Measurements from ENCODE around the gene MTHFR.

Gene MTHFR

DNA sequence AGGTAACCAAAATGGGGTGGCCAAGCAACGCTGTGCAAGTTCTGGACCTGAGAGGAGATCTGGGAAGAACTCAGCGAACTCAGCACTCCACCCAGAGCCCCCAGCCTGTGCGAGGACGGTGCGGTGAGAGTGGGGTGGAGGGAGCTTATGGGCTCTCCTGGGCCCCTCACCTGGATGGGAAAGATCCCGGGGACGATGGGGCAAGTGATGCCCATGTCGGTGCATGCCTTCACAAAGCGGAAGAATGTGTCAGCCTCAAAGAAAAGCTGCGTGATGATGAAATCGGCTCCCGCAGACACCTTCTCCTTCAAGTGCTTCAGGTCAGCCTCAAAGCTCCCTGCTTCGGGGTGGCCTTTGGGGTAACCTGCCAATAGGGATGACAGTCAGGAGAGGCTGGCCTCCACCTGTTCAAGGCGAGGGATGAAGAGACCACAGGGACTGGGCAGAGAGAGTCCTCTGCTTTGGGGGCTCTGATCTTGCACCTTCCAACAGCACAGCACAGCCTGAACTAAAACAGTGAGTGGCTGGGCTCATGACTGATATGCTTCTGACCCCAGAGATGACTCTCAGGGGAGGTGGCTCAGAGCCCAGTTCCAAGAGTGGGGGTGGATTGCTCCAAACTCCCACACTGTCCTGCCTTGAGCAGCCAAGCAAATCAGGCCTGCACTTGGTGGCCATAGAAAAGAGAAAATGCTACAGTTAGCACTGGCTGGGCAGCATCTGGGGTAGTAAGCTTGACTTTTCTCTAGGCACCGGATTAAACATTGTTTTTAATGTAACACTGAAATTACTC, 9.5 kb downstream of the MTHFR start:
- no peak for DNase-seq

- DNase-seq, result no peak
Observed at GRCh38 chr1:11795238-11795890, 10.4 kb downstream of the MTHFR start.

DNA sequence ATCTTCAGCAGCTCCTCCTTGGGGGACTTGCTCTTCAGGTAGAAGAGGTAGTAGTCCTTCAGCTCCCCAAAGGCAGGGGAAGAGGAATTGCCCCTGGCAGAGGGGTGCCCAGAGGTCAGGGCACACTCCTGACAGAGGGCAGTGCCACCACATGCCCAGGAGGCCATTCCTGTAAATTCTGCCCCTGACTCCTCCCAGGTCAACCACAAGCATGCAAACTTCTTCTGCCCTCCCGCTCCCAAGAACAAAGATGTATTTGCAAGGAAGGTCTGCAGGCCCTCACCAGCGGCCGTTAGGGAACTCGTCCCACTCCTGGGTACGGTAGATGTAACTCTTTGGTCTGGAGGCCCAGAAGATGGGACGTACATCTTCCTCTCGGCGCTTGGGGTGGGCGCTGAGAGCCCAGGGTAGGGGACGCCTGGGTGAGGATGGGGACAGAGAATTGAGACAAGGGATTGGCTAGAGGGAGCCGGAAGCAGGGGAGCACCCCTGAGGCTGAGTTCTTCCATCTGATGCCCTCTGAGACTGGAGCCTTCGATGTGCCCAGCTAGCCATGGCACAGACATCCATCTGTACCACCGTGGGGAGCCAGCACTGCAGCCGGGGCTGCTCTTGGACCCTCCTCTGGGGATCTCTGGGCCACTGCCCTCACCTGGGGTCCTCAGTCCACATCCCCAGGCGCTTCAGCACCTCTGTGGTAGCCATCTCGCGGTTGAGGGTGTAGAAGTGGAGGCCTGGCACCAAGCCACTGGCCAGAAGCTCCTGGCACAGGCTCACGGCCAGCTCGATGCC, 11.1 kb downstream of the MTHFR start:
- DNase-seq, result no peak

- no peak for DNase-seq
Observed at GRCh38 chr1:11793819-11794218, 11.9 kb downstream of the MTHFR start.

- DNase-seq, result no peak
Observed at GRCh38 chr1:11792106-11792505, 13.7 kb downstream of the MTHFR start.

GRCh38 chr1:11790880-11791715, 14.7 kb downstream of the MTHFR start:
- no peak for DNase-seq

DNA sequence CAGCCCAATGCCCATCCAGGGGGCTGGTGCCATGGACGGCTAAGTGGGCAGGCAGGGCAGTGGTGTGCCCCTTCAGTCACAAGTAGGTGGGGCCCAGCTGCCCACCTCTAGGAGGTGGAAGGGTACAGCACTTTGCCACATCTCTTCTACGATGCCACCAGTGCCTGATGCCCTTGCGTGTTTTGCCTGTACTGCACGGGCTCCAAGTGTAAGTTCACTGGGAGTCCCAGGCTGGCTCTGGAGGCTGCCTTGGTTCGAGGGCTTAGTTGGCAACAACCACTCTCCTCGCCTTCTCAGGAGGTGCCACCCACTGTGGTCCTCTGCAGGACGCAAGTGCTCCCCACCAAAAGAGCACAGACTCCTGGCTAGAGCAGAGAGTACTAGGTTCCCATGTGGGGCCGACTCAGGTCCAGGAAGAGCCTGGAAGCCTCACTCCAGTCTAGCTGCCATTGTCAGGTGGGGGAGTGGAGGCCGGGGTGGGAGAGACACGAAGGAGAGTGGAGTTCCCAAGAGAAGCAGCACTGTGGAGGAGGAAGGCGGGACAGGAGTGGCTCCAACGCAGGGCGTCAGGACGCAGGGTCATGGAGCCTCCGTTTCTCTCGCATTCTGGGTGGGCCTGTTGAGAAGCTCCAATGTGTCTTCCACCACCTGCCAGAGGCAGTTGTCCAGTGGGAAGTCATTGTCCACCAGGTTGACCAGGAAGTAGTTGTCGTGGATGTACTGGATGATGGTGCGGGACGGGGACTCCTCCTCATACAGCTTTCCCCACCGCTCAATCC, 15.5 kb downstream of the MTHFR start:
- no peak for DNase-seq

GRCh38 chr1:11789126-11790067, 16.4 kb downstream of the MTHFR start:
- no peak for DNase-seq

DNA sequence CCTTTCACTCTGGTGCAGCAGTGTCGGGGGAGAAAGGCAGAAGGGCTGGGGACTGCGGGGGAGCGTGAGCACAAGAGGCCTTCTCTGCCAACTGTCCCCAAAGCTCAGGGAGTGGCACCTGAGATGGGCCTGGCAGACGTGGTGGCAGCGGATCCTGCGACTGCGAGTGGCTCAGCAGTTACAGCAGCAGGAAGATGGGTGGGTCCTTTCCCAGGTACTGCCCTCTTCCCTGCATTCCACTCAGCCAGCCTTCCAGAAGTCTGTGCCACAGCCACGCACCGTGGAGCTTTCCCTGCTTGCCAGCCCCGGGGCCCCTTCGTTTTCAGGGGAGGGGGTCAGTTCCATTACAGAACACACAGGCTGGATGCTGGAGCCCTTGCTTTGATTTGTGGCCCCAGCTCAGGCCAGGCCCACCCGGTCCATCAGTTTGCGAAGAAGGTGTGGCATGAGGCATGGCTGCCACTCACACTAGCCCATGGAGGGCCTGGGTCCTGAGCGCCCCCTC, 17.2 kb downstream of the MTHFR start:
- DNase-seq, result no peak

GRCh38 chr1:11787804-11788436, 17.8 kb downstream of the MTHFR start:
- DNase-seq, result no peak

DNA sequence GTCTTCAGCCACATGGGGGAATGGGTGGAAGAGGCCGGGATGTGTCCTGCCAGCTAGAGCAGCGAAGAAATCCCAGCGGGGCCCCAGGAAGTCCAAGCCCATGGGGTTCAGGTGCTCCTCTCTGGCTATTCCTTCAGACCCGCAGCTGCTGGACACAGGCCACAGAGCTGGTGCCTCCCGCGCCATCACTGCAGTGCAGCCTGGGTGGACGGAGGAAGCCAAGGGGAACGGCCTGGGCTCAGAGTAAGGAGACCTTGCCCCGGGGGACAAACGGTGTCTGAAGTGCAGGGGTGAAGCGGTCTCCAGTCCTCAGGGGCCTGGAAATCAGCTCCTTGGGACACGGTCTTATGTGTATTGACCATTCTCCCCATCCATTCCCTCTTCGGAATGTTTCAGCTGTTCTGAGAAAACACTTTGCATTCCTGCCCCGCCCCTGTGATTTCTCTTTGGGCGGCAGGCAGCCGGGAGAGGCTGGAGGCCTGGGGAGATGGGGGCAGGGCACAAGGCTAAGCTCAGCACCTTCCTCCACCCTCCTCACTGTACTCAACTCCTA, 18.4 kb downstream of the MTHFR start:
- DNase-seq, result no peak

DNA sequence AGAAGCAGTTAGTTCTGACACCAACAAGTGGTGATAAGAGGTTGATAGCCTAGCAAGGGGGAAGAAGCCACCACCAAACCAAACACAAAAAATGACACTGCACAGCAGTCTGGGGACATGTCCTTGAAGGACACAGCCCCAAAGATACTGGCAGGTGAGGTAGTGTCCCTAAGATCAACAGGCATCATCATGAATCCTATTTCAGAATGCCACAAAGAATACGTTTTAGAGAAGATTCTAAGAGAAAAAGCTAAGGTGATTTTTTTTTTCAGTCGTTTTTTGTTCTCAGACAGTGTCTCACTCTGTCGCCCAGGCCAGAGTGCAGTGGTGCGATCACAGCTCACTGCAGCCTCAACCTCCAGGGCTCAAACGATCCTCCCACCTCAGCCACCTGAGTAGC, 19.6 kb downstream of the MTHFR start:
- no peak for DNase-seq

DNA sequence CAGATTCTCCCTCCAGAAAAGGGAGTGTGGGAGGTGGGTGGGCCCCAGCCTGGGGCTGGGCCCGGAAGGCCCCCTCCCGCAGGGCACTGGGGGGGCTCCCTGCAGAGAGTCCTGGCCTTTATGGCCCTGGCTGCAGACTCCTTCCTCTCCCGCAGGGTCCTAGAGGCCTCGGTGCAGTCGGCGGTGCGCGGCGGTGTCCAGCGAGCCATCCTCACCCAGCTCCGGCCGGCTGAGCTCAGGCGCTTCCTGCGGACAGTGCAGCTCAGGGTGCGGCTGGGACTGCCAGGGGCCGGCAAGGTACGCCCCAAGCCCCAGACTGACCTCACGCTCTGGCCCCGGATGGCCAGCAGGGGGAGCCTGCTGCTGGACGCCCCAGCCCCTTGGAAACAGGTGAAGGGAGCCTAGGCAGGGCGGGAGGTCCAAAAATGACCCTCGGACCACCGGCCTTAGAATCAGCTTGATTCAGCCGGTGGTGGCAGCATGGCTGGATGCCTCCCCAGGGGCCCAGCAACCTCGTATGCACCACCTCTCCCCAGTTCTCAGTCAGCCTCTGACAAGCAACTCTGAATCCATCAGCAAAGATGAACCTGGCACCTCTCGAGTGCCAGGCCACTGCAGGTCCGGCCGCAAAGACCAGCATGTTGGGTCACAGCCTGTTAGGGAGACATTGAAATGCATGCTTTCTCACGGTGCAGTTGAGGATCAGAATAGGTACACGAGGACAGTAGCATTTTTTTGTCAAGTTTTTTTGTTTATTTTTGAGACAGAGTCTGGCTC, 20.6 kb downstream of the MTHFR start:
- DNase-seq, result no peak

- no peak for DNase-seq
Observed at GRCh38 chr1:11784256-11784992, 21.3 kb downstream of the MTHFR start.

DNA sequence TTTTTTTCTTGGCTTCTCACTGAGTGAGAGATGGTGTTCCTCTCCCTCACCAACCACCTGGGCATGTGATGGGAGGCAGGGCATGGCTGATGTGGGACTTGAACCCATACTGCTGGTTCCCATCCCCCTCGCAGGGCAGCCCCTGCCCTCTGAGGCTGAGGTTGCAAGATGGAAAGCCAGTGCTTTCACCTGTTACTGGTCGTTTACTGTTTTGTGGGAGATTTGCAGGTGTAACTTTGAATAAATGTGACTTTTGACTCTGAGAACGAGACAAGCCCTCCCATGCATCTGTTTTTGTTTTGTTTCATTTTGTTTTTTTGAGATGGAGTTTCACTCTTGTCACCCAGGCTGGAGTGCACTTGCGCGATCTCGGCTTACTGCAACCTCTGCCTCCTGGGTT, 22.2 kb downstream of the MTHFR start:
- DNase-seq, result no peak

DNA sequence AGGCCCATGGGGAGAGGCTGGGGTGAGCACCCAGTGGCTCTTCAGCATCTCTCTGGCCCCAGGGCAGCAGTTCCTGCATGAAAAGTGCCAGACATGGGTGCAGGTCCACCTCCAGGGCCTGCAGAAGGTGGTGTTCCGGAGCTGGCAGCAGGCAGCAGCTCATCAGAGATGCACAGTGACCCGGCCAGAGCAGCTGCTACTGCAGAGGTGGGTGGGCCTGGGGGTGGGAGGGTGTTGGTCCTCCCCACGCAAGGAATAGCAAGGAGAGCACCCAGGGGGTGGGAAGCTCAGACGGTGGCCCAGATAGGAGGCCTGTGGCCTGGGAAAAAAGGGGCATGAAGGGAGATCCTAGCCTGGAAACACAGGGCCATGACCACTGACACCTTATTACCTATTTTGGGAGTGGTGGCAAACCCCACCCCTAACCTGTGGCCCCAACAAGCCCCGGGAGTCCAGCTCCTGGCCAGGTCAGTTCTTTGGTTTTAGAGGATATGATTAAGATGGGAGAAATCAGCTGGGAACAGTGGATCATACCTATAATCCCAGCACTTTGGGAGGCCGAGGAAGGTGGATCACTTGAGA, 23.5 kb downstream of the MTHFR start:
- no peak for DNase-seq

- no peak for DNase-seq
Observed at GRCh38 chr1:11781297-11781696, 24.5 kb downstream of the MTHFR start.
